CD4-positive, alpha-beta T cell (primary cell): ENCODE measurements around the gene HBS1L. TPM values are rescaled to one million over a fixed set of nuclear protein-coding genes. Genes with fewer than 3 reads are reported as not detected.

ENCODE experiments used
- ATAC-seq: fragments of 200-7000 bp; cut with Tn5 transposase; one replicate; pipeline ENCODE4 v1.10.0; 2022; ENCODE audit warnings: mild to moderate bottlenecking; ENCODE audit not compliant: poor library complexity
- CTCF ChIA-PET: fragments of 350-600 bp; sonication (Branson Sonifier 250); formaldehyde crosslinking; loops from one replicate; lab custom pipeline; 2021; ENCODE audit warnings: antibody characterized with exemption, inconsistent platforms; lab: Charles Lee
- POLR2A ChIA-PET: fragments of 350-600 bp; sonication (Branson Sonifier 250); formaldehyde crosslinking; loops from one replicate; lab custom pipeline; 2021; ENCODE audit warnings: antibody characterized with exemption, inconsistent platforms; lab: Charles Lee
- DNase-seq, 14 experiments: peaks; one replicate each; pipeline ENCODE4 v3.0.0-alpha.2; 2013 to 2020; ENCODE audit warnings: mixed read lengths in 2 of 14
- H3K27ac ChIP-seq, 2 donors: one replicate each; pipeline versions ENCODE4 v1.5.1 to v1.7.0; 2013; ENCODE audit warnings: low read length in 2 of 2, low read depth in 1 of 2, mild to moderate bottlenecking in 1 of 2
- H3K27me3 ChIP-seq, 2 experiments: 1 replicate in 1 of 2; 2 replicates in 1 of 2; pipeline versions ENCODE4 v1.6.1 to v1.7.0; 2013; ENCODE audit warnings: low read length in 2 of 2, control low read depth in 1 of 2, mild to moderate bottlenecking in 1 of 2, moderate library complexity in 1 of 2; ENCODE audit not compliant: insufficient read depth in 2 of 2, control insufficient read depth in 1 of 2
- H3K36me3 ChIP-seq: one replicate; pipeline ENCODE4 v1.6.1; 2013; ENCODE audit warnings: low read length, control low read depth; ENCODE audit not compliant: insufficient read depth
- H3K4me1 ChIP-seq: one replicate; pipeline ENCODE4 v1.6.1; 2013; ENCODE audit warnings: low read length, control low read depth; ENCODE audit not compliant: insufficient read depth
- H3K4me3 ChIP-seq: one replicate; pipeline ENCODE4 v1.5.1; 2013; ENCODE audit warnings: mild to moderate bottlenecking, low read length, moderate library complexity
- H3K9me3 ChIP-seq, 2 experiments: 1 replicate in 1 of 2; 2 replicates in 1 of 2; pipeline versions ENCODE4 v1.6.1 to v1.7.0; 2013; ENCODE audit warnings: low read length in 2 of 2, mild to moderate bottlenecking in 2 of 2, control low read depth in 1 of 2, moderate library complexity in 1 of 2; ENCODE audit not compliant: control insufficient read depth in 1 of 2, insufficient read depth in 1 of 2
- H3K27ac Mint-ChIP-seq: one replicate; pipeline ENCODE4 v1.8.0; 2020; ENCODE audit warnings: mixed read lengths
- H3K27me3 Mint-ChIP-seq: one replicate; pipeline ENCODE4 v1.8.0; 2021; ENCODE audit warnings: mixed read lengths
- H3K36me3 Mint-ChIP-seq: one replicate; pipeline ENCODE4 v1.8.0; 2021; ENCODE audit warnings: low read depth, mixed read lengths
- H3K4me1 Mint-ChIP-seq: one replicate; pipeline ENCODE4 v1.8.0; 2021; ENCODE audit warnings: low read depth, mixed read lengths
- H3K4me3 Mint-ChIP-seq: one replicate; pipeline ENCODE4 v1.8.0; 2020; ENCODE audit warnings: mild to moderate bottlenecking, mixed read lengths
- H3K9me3 Mint-ChIP-seq: one replicate; pipeline ENCODE4 v1.8.0; 2020; ENCODE audit warnings: mixed read lengths
- intact Hi-C, 2 experiments: fragments of 100-400 bp; cut with DNase I in 1 of 2; cut with micrococcal nuclease in 1 of 2; formaldehyde crosslinking; loops; one replicate each; pipeline versions ENCODE4 v1.15.1 to v1.9.0; 2023 to 2025; cut with DNase I, micrococcal nuclease
- total RNA-seq, 174 experiments: library from RNA in 2 of 174; stranded (reverse) in 2 of 174; gene quantifications; one replicate each; pipeline ENCODE4 v1.2.3 and lab custom pipeline; 2021 to 2026
- TF ChIP-seq, protein P1 (sequence below): fragments of 200-600 bp; IDR thresholded peaks from one replicate; pipeline ENCODE4 v1.8.0; 2022; ENCODE audit warnings: antibody characterized with exemption, mild to moderate bottlenecking

HBS1L gene
- total RNA-seq, 2 experiments from 2014 or later: 106 to 117 TPM

DNA sequence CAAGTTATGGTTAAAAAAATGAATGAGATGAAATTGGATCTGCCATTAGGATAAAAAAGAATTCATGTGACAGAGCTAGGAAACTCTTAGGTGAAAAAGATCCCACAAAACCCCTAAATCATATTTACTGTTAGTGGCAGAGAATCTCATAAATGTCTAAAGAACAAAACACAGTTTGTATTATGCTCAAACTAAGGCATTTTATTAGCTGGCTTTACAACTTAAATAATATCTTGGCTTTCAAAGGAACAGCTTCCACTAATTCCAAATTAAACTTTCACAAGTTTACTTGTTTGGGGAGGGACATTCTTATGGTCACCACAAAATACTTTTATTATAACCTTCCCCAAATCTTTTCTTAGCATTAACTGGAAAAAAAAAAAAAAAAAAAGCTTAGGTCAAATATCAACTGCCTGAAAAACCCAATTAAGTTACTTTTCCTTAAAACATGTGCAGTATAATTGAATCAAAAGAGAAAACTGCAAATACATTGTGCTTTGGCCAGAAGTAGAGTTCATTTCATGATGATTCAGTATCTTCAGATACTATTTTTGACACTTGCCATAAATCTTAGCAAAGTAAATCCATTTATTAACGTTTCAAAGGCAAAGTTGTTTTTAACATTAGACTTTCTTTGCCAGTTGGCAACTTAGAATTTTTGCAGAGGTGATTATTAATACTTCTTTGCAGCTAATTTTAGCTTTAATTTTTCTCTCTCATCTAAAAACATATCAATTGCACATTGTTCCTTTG, 90.0 kb downstream of the HBS1L start:
- H3K27ac ChIP-seq: no peak overlapping the region
- H3K4me1 ChIP-seq: no peaks in the 10 kb centered on the region
- Mint-ChIP-seq H3K9me3 (no peaks in the 10 kb centered on the region), H3K4me3 (no peak overlapping the region), H3K27me3 (no peaks in the 10 kb centered on the region), H3K27ac (no peak overlapping the region), H3K4me1 (no peaks in the 10 kb centered on the region), H3K36me3 (peaks cover 90% of the 10 kb centered on the region)
- POLR2A ChIA-PET: interaction anchor here (0.6 kb wide), 1 partner anchor 153 kb away, joined by 3 read pairs; no protein-coding TSS in a partner anchor
- CTCF ChIA-PET: no interaction called here
- no peaks in the 10 kb centered on the region for H3K27me3 ChIP-seq
- intact Hi-C loops: no loop called here
- ATAC-seq (no peak), DNase-seq (no peak)
- H3K4me3 ChIP-seq: no peak overlapping the region
- TF ChIP-seq, protein P1, sequence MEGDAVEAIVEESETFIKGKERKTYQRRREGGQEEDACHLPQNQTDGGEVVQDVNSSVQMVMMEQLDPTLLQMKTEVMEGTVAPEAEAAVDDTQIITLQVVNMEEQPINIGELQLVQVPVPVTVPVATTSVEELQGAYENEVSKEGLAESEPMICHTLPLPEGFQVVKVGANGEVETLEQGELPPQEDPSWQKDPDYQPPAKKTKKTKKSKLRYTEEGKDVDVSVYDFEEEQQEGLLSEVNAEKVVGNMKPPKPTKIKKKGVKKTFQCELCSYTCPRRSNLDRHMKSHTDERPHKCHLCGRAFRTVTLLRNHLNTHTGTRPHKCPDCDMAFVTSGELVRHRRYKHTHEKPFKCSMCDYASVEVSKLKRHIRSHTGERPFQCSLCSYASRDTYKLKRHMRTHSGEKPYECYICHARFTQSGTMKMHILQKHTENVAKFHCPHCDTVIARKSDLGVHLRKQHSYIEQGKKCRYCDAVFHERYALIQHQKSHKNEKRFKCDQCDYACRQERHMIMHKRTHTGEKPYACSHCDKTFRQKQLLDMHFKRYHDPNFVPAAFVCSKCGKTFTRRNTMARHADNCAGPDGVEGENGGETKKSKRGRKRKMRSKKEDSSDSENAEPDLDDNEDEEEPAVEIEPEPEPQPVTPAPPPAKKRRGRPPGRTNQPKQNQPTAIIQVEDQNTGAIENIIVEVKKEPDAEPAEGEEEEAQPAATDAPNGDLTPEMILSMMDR: no peak
- H3K9me3 ChIP-seq: no peaks in the 10 kb centered on the region
- H3K36me3 ChIP-seq: peaks cover 44% of the 10 kb centered on the region

DNA sequence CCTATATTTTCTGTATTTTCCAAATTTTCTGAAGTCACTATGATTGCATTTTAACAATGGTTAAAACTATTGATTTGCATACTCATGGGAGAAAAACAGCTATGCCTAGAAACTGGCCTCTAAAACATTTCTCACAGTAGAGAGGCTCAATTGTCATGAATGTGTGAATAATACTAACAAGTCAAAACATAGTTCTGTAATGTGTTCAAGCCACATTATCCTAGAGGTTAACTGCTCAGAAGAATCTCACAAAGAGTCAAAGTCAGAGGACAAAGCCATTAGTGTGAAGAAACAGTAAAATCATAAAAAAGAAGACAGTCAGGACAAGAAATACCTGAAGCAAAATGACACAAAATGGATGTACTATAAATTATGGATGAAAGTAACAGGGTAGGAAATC, 92.2 kb downstream of the HBS1L start:
- no peak overlapping the region for H3K27ac ChIP-seq
- H3K9me3 ChIP-seq: no peaks in the 10 kb centered on the region
- H3K4me1 ChIP-seq: no peaks in the 10 kb centered on the region
- no peaks in the 10 kb centered on the region for H3K27me3 ChIP-seq
- no peaks in the 10 kb centered on the region for H3K9me3 Mint-ChIP-seq
- H3K4me3 Mint-ChIP-seq: no peak overlapping the region
- TF ChIP-seq, protein P1: no peak
- DNase-seq: no peak
- intact Hi-C loops: no loop called here
- H3K36me3 ChIP-seq: peaks cover 46% of the 10 kb centered on the region
- ATAC-seq: no peak
- no peaks in the 10 kb centered on the region for H3K4me1 Mint-ChIP-seq
- POLR2A ChIA-PET: no interaction called here
- H3K27ac Mint-ChIP-seq: no peak overlapping the region
- no peaks in the 10 kb centered on the region for H3K27me3 Mint-ChIP-seq
- H3K36me3 Mint-ChIP-seq: peaks cover 84% of the 10 kb centered on the region
- CTCF ChIA-PET: no interaction called here
- H3K4me3 ChIP-seq: no peak overlapping the region

DNA sequence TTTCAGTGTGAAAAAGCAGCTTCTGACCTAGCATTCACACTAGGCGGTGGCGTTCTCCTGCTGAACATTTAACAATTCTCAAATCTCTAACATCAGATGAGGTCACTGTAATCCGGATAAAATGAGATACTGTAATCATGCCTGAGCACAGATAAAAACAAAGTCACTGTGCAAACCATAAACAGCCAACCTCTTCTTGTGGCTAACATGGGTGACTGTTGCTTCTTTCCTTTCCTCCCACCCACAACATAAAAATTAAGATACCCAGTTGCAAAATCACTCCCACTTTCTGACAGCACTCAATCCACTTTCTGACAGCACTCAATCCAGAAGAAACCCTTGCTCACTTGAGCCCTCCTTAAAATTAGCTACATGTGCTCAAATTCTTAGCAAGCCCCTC, 93.3 kb downstream of the HBS1L start:
- no peak for ATAC-seq
- H3K4me1 Mint-ChIP-seq: no peaks in the 10 kb centered on the region
- no peak overlapping the region for H3K4me3 Mint-ChIP-seq
- Histone ChIP-seq H3K36me3 (peaks cover 39% of the 10 kb centered on the region), H3K9me3 (no peaks in the 10 kb centered on the region), H3K4me1 (no peaks in the 10 kb centered on the region), H3K27ac (no peak overlapping the region), H3K27me3 (no peaks in the 10 kb centered on the region), H3K4me3 (no peak overlapping the region)
- H3K27me3 Mint-ChIP-seq: no peaks in the 10 kb centered on the region
- TF ChIP-seq, protein P1: no peak
- ChIA-PET POLR2A (no interaction called here), CTCF (interaction anchor here (1.5 kb wide), 1 partner anchor 222 kb away, joined by 3 read pairs; no protein-coding TSS in a partner anchor)
- no peak overlapping the region for H3K27ac Mint-ChIP-seq
- no peak for DNase-seq
- H3K9me3 Mint-ChIP-seq: no peaks in the 10 kb centered on the region
- intact Hi-C loops: no loop called here
- peaks cover 74% of the 10 kb centered on the region for H3K36me3 Mint-ChIP-seq
